GM12892 (cell line): ENCODE results near the gene CNGA3.

Experiments used
- POLR2A ChIP-seq: IDR thresholded peaks from 2 replicates; pipeline ENCODE4 v1.6.1; 2011; ENCODE audit warnings: low read depth, low read length, control low read depth
- TAF1 ChIP-seq: IDR thresholded peaks from 2 replicates; pipeline ENCODE4 v1.6.1; 2011; ENCODE audit warnings: low read depth, mild to moderate bottlenecking, control low read depth, low read length, borderline replicate concordance

- TF ChIP-seq POLR2A, result no peak
- TF ChIP-seq TAF1, result no peak
Measured at GRCh38 chr2:98422449-98422848, 76.2 kb downstream of the CNGA3 start.
